Fibroblast of lung (primary cell): ENCODE data around the gene R3HCC1L.
"Not testable (repeated sequence)": the region's sequence is repeated elsewhere in the genome, so short reads cannot be mapped to it uniquely, and the experiment has no call there.

ENCODE experiments used
- EZH2 ChIP-seq: IDR thresholded peaks from 2 replicates; pipeline ENCODE4 v1.5.1; 2012; ENCODE audit warnings: low read length, control low read depth, mild to moderate bottlenecking; ENCODE audit errors: missing control alignments
- TF ChIP-seq, protein P1 (sequence below), 2 donors: IDR thresholded peaks in 1 of 2; conservative IDR thresholded peaks in 1 of 2; 1 replicate in 1 of 2; 2 replicates in 1 of 2; pipeline ENCODE4 v1.5.1; 2011 to 2012; ENCODE audit warnings: low read length in 2 of 2, control low read depth in 1 of 2, inconsistent platforms in 1 of 2, low read depth in 1 of 2, mild to moderate bottlenecking in 1 of 2

DNA sequence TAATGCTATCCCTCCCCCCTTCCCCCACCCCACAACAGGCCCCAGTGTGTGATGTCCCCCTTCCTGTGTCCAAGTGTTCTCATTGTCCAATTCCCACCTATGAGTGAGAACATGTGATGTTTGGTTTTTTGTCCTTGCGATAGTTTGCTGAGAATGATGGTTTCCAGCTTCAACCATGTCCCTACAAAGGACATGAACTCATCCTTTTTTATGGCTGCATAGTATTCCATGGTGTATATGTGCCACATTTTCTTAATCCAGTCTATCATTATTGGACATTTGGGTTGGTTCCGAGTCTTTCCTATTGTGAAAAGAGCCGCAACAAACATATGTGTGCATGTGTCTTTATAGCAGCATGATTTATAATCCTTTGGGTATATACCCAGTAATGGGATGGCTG, 93.3 kb downstream of the R3HCC1L start:
- TF ChIP-seq, protein P1, sequence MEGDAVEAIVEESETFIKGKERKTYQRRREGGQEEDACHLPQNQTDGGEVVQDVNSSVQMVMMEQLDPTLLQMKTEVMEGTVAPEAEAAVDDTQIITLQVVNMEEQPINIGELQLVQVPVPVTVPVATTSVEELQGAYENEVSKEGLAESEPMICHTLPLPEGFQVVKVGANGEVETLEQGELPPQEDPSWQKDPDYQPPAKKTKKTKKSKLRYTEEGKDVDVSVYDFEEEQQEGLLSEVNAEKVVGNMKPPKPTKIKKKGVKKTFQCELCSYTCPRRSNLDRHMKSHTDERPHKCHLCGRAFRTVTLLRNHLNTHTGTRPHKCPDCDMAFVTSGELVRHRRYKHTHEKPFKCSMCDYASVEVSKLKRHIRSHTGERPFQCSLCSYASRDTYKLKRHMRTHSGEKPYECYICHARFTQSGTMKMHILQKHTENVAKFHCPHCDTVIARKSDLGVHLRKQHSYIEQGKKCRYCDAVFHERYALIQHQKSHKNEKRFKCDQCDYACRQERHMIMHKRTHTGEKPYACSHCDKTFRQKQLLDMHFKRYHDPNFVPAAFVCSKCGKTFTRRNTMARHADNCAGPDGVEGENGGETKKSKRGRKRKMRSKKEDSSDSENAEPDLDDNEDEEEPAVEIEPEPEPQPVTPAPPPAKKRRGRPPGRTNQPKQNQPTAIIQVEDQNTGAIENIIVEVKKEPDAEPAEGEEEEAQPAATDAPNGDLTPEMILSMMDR (conservative IDR thresholded peaks at IDR 0.05 in 1 of 2, IDR thresholded peaks at IDR 0.05 in 1 of 2; ENCODE audit: low read depth in 1 of 2, low read length in 2 of 2), result not testable (repeated sequence)
- TF ChIP-seq EZH2, result not testable (repeated sequence)
